HG02938 (cell line): ENCODE measurements around the gene TMEM167A.

ENCODE experiments used
- ATAC-seq: cut with Tn5 transposase; IDR thresholded peaks from one replicate; pipeline ENCODE4 v1.9.1; 2021; ENCODE audit warnings: mild to moderate bottlenecking, moderate library complexity; ENCODE audit not compliant: unreplicated experiment

The TMEM167A gene

GRCh38 chr5:83036991-83037575, 40.1 kb downstream of the TMEM167A start:
- ATAC-seq, result no peak

GRCh38 chr5:83035373-83036100, 41.7 kb downstream of the TMEM167A start:
- ATAC-seq, result no peak

- ATAC-seq, result no peak
Measured at GRCh38 chr5:83034528-83035207, 42.5 kb downstream of the TMEM167A start.

- no peak for ATAC-seq
Measured at GRCh38 chr5:83034036-83034435, 43.2 kb downstream of the TMEM167A start.

DNA sequence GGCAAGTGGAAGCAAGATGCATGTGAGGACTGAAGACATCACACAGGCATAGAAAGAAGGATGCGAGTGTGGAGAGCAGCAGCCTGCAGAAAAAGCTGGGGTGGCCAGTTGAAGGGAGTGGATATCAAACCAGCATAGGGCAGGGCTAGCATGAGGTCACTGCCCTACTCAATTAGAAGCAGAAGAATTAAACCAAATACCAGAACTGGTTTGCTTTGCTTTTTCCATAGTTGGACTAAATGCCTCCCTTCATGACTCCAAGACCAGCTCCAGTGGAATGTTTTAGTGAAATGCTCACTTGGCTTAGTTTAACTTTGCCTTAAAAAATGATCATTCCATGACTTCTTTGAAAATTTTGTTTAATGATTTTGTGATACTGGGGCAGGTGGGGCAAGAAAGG, 45.8 kb downstream of the TMEM167A start:
- no peak for ATAC-seq

- ATAC-seq, result no peak
Measured at GRCh38 chr5:83029912-83030311, 47.3 kb downstream of the TMEM167A start.

GRCh38 chr5:83026930-83027687, 50.1 kb downstream of the TMEM167A start:
- peak; percentile 88 for ATAC-seq

GRCh38 chr5:83026516-83026915, 50.7 kb downstream of the TMEM167A start:
- ATAC-seq, result peak; percentile 61

GRCh38 chr5:83025690-83026478, 51.3 kb downstream of the TMEM167A start:
- ATAC-seq, result no peak

DNA sequence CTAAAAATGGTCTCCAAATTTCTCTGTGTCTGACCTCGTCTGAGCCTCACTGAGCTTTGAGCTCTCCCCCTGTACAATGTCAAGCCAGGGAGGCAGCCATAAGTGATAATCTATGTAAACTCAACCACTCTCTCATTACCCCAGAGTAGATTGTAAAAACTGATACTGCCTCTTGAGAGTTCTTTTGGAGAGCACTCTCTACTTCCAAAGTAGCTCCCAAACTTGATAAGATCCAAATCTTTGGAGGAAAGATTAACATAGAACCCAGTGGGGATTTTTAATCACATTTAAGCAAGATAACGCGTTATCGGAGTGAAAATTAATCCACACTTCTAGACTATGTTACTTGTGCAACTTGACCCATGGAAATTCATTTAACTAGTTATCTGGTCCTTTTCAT, 54.9 kb downstream of the TMEM167A start:
- ATAC-seq, result no peak

GRCh38 chr5:83015676-83016075, 61.5 kb downstream of the TMEM167A start:
- no peak for ATAC-seq

DNA sequence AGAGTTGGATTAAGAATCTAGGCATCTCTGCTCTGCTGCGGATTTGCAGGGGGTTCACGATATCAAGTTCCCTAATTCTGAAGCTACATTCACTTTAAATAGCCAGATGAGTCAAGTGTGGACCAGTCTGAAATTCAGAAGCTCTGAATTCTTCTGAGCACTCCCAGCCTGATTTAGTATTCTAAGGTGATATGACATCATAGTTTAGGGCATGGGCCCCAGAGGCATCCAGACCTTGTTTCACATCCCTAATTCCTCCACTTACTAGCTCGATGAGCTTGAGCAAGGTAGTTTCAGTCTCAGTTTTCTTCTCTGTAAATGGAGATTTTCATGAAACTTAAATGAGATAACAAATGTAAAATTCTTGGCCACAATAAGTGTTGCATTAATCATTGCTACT, 65.2 kb downstream of the TMEM167A start:
- peak; percentile 100 for ATAC-seq

DNA sequence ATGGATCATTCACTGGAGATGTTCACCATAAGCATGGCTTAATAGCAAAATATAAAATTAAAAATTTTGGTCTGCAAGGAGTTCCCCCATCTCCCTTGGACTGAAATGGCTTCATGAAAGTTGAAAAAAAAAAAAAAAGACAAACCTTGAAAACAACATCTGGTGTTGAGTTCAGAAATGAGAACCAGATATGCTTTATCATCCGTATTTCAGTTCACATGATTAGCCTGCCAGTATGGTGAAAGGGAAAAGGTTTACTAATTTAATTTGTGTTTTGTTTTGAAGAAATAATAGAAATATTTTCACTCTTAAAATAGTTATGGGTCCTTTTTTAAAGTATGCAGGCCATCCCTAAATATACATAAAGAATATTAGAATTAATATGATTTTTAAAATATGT, 67.8 kb downstream of the TMEM167A start:
- no peak for ATAC-seq

- ATAC-seq, result no peak
Measured at GRCh38 chr5:83007755-83008154, 69.4 kb downstream of the TMEM167A start.

- no peak for ATAC-seq
Measured at GRCh38 chr5:83006683-83007283, 70.4 kb downstream of the TMEM167A start.

- no peak for ATAC-seq
Measured at GRCh38 chr5:83003791-83004190, 73.4 kb downstream of the TMEM167A start.
